ENCODE results near the gene TFCP2L1. TPM values are rescaled to one million over a fixed set of nuclear protein-coding genes. Genes with fewer than 3 reads are reported as not detected.

Gene TFCP2L1
- total RNA-seq, 1 donor from 2014 or later: 0.30 TPM

GRCh38 chr2:121297217-121297830, 12.3 kb upstream of the TFCP2L1 start:
- ATAC-seq (peak; percentile 84), DNase-seq (ENCODE audit: low spot score) (no peak)

- DNase-seq (ENCODE audit: low spot score) (no peak), ATAC-seq (no peak)
Measured at GRCh38 chr2:121295911-121296650, 11.1 kb upstream of the TFCP2L1 start.

DNA sequence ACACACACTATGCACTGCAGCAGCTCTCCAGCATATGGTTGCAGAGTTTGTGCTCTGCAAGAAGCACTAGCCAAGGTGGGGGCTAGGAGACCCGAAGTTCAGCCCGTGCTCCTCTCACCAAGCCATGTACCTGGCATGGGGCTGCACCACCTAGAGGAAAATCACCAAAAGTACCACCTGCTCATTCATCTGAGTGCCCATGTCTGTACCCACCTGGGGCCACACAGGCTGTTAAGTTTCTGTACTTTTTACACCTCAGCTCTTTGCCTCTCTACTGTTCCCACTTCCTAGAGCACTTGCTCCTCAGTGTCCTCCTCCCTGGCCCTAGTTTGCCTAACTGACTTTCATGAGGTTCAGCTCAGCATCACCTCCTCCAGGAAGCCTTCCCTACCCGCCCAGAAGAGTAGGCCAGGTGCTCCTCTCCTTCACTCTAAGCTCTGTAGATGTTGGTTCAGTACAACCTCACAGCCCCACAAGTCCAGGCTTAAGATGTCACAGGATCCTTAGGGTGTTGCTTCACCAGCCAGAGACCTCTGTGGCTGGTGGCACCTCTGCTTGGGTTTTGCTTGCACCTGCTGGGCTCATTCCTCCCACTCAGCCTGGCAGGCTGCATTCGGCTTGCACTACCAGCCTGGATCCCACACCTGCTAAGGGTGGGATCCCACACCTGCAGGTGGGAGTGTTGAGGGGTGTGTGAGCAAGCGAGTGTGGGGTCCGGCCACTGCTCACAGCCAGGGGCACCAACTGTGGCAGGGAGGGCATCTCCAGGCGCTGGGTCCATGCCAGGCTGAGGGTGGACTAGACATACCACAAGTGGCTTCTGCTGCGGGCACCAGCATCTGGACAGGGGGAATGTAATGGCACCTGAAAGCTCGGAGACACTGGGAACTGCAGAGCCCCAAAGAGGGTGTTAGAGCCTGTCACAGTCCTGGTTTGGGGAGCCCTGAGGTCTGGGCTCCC, 10.2 kb upstream of the TFCP2L1 start:
- ATAC-seq: peak; percentile 24
- no peak for DNase-seq (ENCODE audit: low spot score)

GRCh38 chr2:121293450-121294325, 8.7 kb upstream of the TFCP2L1 start:
- no peak for DNase-seq (ENCODE audit: low spot score)
- peak; percentile 63 for ATAC-seq

- DNase-seq (ENCODE audit: low spot score) (no peak), ATAC-seq (no peak)
Measured at GRCh38 chr2:121291251-121291580, 6.2 kb upstream of the TFCP2L1 start.

DNA sequence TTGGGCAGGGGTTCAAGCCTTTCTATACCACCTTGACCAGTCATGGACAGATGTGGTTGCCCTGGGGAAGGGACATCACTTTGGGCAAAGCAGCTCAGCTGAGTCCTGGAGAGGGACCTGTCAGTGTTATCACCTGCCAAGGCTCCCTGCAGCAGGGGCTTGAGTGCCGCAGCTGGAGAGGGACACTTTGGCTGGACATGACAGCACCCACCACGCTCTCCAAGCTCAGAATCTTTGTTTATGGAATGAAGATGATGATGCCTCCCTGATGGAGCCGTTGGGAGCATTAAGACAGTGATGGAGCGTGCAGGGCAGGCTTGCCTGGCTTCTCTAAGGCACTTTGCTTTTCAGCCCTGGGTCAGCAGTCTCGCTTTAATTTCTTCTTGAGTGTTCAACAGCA, 4.3 kb upstream of the TFCP2L1 start:
- ATAC-seq: no peak

GRCh38 chr2:121288454-121289231, 3.6 kb upstream of the TFCP2L1 start:
- no peak for ATAC-seq
- DNase-seq (ENCODE audit: low spot score): no peak

More for the DNA sequence above, 4.3 kb upstream of the TFCP2L1 start:
- no peak for DNase-seq (ENCODE audit: low spot score)

DNA sequence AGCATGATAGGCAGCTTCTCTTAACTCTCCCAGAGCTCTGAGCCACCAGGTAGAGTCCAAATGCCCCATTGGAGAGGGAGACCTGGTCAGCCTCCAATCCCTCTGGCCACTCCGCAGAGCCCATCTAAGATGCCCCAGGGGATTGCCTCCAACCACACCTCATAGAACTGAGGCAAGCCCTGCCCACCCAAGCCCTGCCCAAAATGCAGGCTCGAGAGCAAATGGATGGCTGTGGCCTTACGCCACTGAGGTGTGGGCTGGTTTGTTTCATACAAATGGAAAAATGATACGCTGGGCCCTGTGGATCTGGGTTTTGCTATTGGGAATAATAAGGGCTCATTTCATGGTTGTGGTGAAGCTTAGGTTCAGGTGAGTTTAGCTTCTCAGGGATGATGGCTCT, 3.0 kb upstream of the TFCP2L1 start:
- DNase-seq (ENCODE audit: low spot score): no peak
- no peak for ATAC-seq

- DNase-seq (ENCODE audit: low spot score): no peak
- peak; percentile 14 for ATAC-seq
Measured at GRCh38 chr2:121287146-121287798, 2.3 kb upstream of the TFCP2L1 start.

- DNase-seq (ENCODE audit: low spot score): no peak
- ATAC-seq: no peak
Measured at GRCh38 chr2:121286506-121286905, 1.5 kb upstream of the TFCP2L1 start.

GRCh38 chr2:121285926-121286325, 924 bp upstream of the TFCP2L1 start:
- no peak for ATAC-seq
- DNase-seq (ENCODE audit: low spot score): no peak

GRCh38 chr2:121283670-121284462, 1.1 kb downstream of the TFCP2L1 start:
- no peak for ATAC-seq
- DNase-seq (ENCODE audit: low spot score): no peak

DNA sequence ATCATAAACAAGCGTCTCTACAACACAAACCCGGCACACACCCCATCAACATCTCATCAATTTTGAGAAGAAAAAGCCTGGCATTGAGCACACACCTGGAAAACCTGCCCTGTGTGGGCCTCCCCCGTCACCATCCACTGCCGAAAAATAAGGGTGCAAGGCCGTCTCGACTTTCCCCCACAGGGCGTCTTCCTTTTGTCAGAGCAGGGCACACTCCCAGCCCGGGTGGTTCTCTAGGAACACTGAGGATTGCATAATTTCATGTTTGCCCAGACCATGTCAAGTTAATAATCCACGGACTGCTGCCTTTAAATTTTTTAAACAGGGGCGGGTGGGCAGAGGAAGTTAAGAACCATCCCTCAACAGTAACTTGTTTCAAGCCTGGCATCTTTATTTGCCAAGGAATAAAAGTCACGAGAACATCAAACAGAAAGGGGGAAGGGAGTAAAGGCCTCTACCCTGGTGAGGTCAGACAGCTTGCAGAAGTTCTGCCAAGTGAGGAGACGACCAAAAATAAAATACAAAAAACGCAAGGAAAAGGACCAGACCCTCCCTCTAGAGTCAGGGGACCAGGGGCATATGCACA, 2.1 kb downstream of the TFCP2L1 start:
- DNase-seq (ENCODE audit: low spot score): no peak
- peak; percentile 45 for ATAC-seq

GRCh38 chr2:121281694-121282093, 3.3 kb downstream of the TFCP2L1 start:
- no peak for ATAC-seq
- DNase-seq (ENCODE audit: low spot score): no peak

DNA sequence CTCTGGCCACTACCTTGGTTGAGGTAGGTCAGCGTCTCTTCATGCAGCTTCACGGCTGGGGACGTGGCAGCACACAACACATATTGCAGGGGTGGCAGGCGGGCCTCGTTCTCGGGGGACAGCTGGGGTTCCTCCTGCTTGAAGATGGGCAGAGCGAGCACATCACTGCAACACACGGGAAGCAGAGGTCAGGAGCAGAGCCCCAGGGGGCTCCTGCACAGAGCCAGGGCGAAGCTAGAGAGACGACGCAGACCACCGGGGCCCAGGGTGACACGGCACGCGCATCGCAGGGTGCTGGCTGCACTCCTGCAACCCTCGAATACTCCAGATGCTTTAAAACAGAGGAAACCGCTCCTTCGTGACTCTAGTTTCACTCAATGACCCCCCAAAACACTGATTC, 3.9 kb downstream of the TFCP2L1 start:
- DNase-seq (ENCODE audit: low spot score) (no peak), ATAC-seq (no peak)

GRCh38 chr2:121279476-121280220, 5.4 kb downstream of the TFCP2L1 start:
- no peak for DNase-seq (ENCODE audit: low spot score)

DNA sequence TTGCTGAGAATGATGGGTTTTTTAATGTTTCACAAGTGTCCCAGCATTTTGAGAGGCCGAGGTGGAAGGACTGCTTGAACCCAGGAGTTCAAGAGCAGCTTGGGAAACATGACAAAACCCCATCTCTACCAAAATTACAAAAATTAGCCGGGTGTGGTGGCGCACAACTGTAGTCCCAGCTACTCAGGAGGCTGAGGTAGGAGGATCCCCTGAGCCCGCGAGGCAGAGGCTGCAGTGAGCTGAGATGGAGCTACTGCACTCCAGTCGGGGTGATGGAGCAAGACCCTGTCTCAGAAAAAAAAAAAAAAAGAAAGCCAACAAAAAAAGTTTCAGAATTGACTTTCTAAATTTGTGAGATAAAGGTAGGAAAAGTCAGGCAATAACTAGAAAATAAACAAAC, 8.7 kb downstream of the TFCP2L1 start:
- DNase-seq (ENCODE audit: low spot score): no peak

More at GRCh38 chr2:121279476-121280220, 5.4 kb downstream of the TFCP2L1 start:
- peak; percentile 82 for ATAC-seq

More for the DNA sequence above, 8.7 kb downstream of the TFCP2L1 start:
- no peak for ATAC-seq
